Prostate gland (tissue), 2 donors: ENCODE data around the gene DKK1. TPM values are rescaled to one million over a fixed set of nuclear protein-coding genes. Genes with fewer than 3 reads are reported as not detected.
"Not testable (repeated sequence)": the region's sequence is repeated elsewhere in the genome, so short reads cannot be mapped to it uniquely, and the experiment has no call there.

ENCODE experiments used
- DNase-seq: peaks from one replicate; pipeline ENCODE4 v3.0.0-alpha.2; 2019; ENCODE audit warnings: low spot score
- H3K27ac ChIP-seq, 2 donors: fragments of 200-600 bp; sonication (generic); 2 replicates each; pipeline ENCODE4 v1.5.1; 2017 to 2019
- H3K27me3 ChIP-seq: fragments of 200-600 bp; sonication (generic); replicated peaks from 2 replicates; pipeline ENCODE4 v1.5.1; 2019; ENCODE audit not compliant: insufficient read depth
- H3K36me3 ChIP-seq, 2 donors: fragments of 200-600 bp; sonication (generic); 1 replicate in 1 of 2; 2 replicates in 1 of 2; pipeline versions ENCODE4 v1.5.1 to v1.8.1; 2017 to 2019
- H3K4me1 ChIP-seq: fragments of 200-600 bp; sonication (generic); replicated peaks from 2 replicates; pipeline ENCODE4 v1.5.1; 2019
- H3K4me3 ChIP-seq, 2 donors: fragments of 200-600 bp; sonication (generic); 2 replicates each; pipeline ENCODE4 v1.5.1; 2017 to 2019
- H3K9me3 ChIP-seq: fragments of 200-600 bp; sonication (generic); 2 replicates; pipeline ENCODE4 v1.5.1; 2017
- POLR2A ChIP-seq: fragments of 450-650 bp; IDR thresholded peaks from one replicate; pipeline ENCODE4 v1.6.1; 2016; ENCODE audit warnings: antibody characterized with exemption, mild to moderate bottlenecking
- POLR2AphosphoS5 ChIP-seq: sonication (generic); formaldehyde crosslinking; IDR thresholded peaks from one replicate; pipeline ENCODE4 v1.6.1; 2017; ENCODE audit warnings: antibody characterized with exemption
- WGBS: methylation state at CpG from one replicate; pipeline ENCODE4 v1.1.5; 2018; 5-methylcytosine and 5-hydroxymethylcytosine counted together
- intact Hi-C: fragments of 100-400 bp; cut with DNase I; formaldehyde crosslinking; loops from one replicate; pipeline ENCODE4 v1.14.2; 2022
- total RNA-seq, 2 donors: library from RNA; depleted of rRNA; stranded (reverse); fragments of >200 nt; gene quantifications; one replicate each; pipeline ENCODE4 v1.1.0, GENCODE V29; 2016
- TF ChIP-seq, protein P1 (sequence below), 4 experiments: fragments of 200-600 bp in 2 of 4; fragments of 450-650 bp in 2 of 4; sonication (generic) in 2 of 4; IDR thresholded peaks; 1 replicate in 3 of 4; 2 replicates in 1 of 4; pipeline ENCODE4 v1.5.1; 2016 to 2019; ENCODE audit warnings: antibody characterized with exemption in 4 of 4, mild to moderate bottlenecking in 2 of 4, moderate library complexity in 2 of 4

DKK1 gene
- total RNA-seq, 2 donors from 2014 or later, result 6.5 to 10.2 TPM

DNA sequence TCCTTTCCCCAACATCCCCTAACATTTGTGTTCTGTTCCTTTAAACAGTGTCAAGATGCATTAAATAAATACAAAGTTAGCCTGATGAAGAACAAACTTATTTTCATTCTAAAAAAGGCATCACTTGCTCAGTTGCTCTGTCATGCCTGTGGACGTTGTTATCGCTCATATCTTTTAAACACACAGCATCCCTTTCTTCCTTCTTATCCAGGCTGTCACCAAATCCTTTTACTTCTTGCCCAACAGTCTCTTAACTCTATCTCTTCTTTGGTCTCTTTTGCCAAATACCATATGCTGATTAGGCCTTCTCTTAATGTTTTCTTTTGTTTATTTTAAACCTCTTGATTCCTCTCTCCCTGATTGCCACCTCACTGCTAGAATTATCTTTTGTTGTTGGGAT, 43.9 kb downstream of the DKK1 start:
- Histone ChIP-seq H3K4me3 (no peak overlapping the region), H3K36me3 (no peaks in the 10 kb centered on the region), H3K4me1 (no peaks in the 10 kb centered on the region), H3K27me3 (no peaks in the 10 kb centered on the region), H3K27ac (no peak overlapping the region), H3K9me3 (no peaks in the 10 kb centered on the region)
- WGBS, result 38% methylated on average over 2 of the region's 2 CpGs
- TF ChIP-seq POLR2A (no peak), POLR2AphosphoS5 (no peak)
- TF ChIP-seq, protein P1, sequence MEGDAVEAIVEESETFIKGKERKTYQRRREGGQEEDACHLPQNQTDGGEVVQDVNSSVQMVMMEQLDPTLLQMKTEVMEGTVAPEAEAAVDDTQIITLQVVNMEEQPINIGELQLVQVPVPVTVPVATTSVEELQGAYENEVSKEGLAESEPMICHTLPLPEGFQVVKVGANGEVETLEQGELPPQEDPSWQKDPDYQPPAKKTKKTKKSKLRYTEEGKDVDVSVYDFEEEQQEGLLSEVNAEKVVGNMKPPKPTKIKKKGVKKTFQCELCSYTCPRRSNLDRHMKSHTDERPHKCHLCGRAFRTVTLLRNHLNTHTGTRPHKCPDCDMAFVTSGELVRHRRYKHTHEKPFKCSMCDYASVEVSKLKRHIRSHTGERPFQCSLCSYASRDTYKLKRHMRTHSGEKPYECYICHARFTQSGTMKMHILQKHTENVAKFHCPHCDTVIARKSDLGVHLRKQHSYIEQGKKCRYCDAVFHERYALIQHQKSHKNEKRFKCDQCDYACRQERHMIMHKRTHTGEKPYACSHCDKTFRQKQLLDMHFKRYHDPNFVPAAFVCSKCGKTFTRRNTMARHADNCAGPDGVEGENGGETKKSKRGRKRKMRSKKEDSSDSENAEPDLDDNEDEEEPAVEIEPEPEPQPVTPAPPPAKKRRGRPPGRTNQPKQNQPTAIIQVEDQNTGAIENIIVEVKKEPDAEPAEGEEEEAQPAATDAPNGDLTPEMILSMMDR (IDR thresholded peaks at IDR 0.05), result no peak
- intact Hi-C loops, result no loop called here
- no peak for DNase-seq

DNA sequence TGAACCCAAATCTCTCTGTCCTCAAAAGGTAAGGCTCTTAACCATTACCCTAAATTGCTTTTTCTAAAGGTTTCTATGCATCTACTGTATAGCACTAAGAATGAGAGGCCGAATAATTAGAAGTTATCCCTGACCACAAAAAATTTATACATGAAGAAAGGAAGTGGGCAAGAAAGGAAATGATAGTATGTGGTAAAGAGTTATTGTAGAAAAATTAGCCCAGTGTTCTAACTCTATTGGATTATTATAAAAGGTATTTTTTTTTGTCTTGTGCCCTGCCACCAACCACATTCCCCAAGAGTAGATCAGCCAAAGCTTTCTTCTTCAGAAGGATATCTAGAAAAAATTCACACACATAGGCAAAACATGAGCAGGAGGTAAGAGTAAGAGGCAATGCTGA, 45.4 kb downstream of the DKK1 start:
- Histone ChIP-seq H3K9me3 (no peaks in the 10 kb centered on the region), H3K4me1 (no peaks in the 10 kb centered on the region), H3K27ac (no peak overlapping the region), H3K27me3 (no peaks in the 10 kb centered on the region), H3K36me3 (no peaks in the 10 kb centered on the region), H3K4me3 (no peak overlapping the region)
- no peak for TF ChIP-seq POLR2A
- TF ChIP-seq, protein P1 (IDR thresholded peaks at IDR 0.05), result no peak
- no peak for TF ChIP-seq POLR2AphosphoS5
- intact Hi-C loops, result no loop called here
- DNase-seq, result no peak
- 82% methylated on average over 1 of the region's 1 CpG for WGBS

DNA sequence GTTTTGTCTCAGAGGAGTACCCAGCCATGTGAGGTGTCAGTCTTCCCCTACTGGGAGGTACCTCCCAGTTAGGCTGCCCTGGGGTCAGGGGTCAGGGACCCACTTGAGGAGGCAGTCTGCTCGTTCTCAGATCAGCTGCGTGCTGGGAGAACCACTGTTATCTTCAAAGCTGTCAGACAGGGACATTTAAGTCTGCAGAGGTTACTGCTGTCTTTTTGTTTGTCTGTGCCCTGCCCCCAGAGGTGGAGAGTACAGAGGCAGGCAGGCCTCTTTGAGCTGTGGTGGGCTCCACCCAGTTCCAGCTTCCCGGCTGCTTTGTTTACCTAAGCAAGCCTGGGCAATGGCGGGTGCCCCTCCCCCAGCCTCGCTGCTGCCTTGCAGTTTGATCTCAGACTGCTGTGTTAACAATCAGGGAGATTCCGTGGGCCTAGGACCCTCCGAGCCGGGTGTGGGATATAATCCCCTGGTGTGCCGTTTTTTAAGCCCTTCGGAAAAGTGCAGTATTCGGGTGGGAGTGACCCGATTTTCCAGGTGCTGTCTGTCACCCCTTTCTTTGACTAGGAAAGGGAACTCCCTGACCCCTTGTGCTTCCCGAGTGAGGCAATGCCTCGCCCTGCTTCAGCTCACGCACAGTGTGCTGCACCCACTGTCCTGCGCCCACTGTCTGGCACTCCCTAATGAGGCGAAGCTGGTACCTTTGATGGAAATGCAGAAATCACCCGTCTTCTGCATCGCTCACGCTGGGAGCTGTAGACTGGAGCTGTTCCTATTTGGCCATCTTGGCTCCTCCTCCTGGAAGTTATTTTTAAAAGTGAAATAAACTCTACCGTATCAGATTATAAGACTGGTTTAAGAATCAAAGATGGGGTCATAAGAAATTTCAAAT, 51.7 kb downstream of the DKK1 start:
- intact Hi-C loops, H3K27ac ChIP-seq, H3K4me1 ChIP-seq, H3K27me3 ChIP-seq, H3K4me3 ChIP-seq, H3K9me3 ChIP-seq, H3K36me3 ChIP-seq, DNase-seq: not testable (repeated sequence)
- WGBS, result 76% methylated on average over 21 of the region's 21 CpGs
